Vagina (tissue), 2 donors: ENCODE measurements around the gene NOTO.

ENCODE experiments used
- CTCF ChIP-seq, 3 experiments: fragments of 450-650 bp in 2 of 3; fragments of 200-600 bp in 1 of 3; sonication (generic) in 1 of 3; IDR thresholded peaks; one replicate each; pipeline ENCODE4 v1.5.1; 2017 to 2019; ENCODE audit warnings: antibody characterized with exemption in 3 of 3, mild to moderate bottlenecking in 2 of 3, moderate library complexity in 2 of 3
- POLR2A ChIP-seq, 2 donors: fragments of 450-650 bp; IDR thresholded peaks; one replicate each; pipeline ENCODE4 v1.6.1; 2017; ENCODE audit warnings: antibody characterized with exemption in 2 of 2, mild to moderate bottlenecking in 2 of 2, moderate library complexity in 2 of 2

GRCh38 chr2:73202156-73203054 lies at the start of gene NOTO:
- TF ChIP-seq POLR2A (IDR thresholded peaks at IDR 0.05) (no peak), CTCF (IDR thresholded peaks at IDR 0.05) (no peak)
